ENCODE results near the gene CLDND2. TPM values are rescaled to one million over a fixed set of nuclear protein-coding genes. Genes with fewer than 3 reads are reported as not detected.

Gene CLDND2
- total and polyA plus RNA-seq, 10 of the 15 experiments (the other 5 are each of a cell fraction or from before 2014, with no cell fraction given): 0.24 to 7.1 (median 1.8) TPM; not detected in 1

DNA sequence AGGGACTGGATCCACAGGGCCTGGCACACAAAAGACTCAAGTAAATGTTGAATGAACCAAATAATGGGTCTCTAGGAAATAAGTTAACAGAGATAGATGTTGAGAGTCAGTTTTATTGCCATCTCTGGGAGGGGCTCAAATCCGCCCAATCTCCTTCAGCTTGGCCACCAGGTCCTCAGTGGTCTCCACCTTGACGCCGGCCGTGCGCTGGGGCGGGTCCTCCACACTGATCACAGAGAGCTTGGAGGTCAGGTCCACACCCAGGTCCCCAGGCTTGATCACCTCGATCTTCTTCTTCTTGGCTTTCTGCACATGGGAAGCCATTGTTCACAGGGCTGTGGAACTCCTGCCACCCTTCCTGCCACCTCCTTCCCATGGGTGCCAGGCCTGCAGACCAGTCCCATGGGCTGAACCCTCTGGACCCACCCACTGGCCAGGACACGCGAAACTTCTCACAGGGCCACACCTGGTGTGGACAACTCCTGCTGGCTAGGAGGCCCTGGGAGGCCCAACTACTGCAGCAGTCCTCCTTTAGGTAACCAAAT is 23.7 kb downstream of the CLDND2 start:
- ATAC-seq: no peak
- intact Hi-C loops (cut with micrococcal nuclease; ENCODE audit: unreplicated experiment): no loop called here
- Histone ChIP-seq H3K9ac (ENCODE audit: control insufficient read depth, insufficient read depth, low read length) (no peak overlapping the region), H3K4me2 (ENCODE audit: control insufficient read depth, insufficient read depth) (no peak overlapping the region; the same call in 1 of the 2 replicates), H3K4me3 (no peak overlapping the region), H3K9me3 (replicated peaks; ENCODE audit: control insufficient read depth, insufficient read depth, low read length) (no peaks in the 10 kb centered on the region), H3K36me3 (ENCODE audit: control insufficient read depth in 2 of 2, insufficient read depth in 2 of 2, low read length in 1 of 2) (peaks cover 0 to 4% of the 10 kb centered on the region in 2 experiments; a peak in 2 of 4 replicates), H3K27ac (ENCODE audit: control insufficient read depth, insufficient read depth) (no peak overlapping the region), H3K79me2 (ENCODE audit: control insufficient read depth, insufficient read depth, low read length) (no peaks in the 10 kb centered on the region), H3K27me3 (replicated peaks in 1 of 2; ENCODE audit: control insufficient read depth in 2 of 2, insufficient read depth in 2 of 2, low read length in 1 of 2) (no peaks in the 10 kb centered on the region), H3K4me1 (ENCODE audit: control insufficient read depth, insufficient read depth, low read length) (peaks cover 17% of the 10 kb centered on the region), H4K20me1 (ENCODE audit: control insufficient read depth, insufficient read depth) (no peaks in the 10 kb centered on the region), H2AFZ (ENCODE audit: control insufficient read depth, low read depth, low read length) (no peak overlapping the region)
- RAD21 ChIA-PET (ENCODE audit: unreplicated experiment): no interaction called here
- CTCF ChIA-PET: interaction anchor here (2.1 to 2.4 kb wide), 2 partner anchors 51 to 63 kb away, joined by 10 read pairs; no protein-coding TSS in a partner anchor
- SMC1A ChIA-PET (ENCODE audit: uncharacterized antibody, unreplicated experiment): no interaction called here
- no TSS peak for BruUV-seq (replicated peaks)
- 98% methylated on average over 9 of the region's 9 CpGs for WGBS (ENCODE audit: insufficient coverage, insufficient replicate concordance, low lambda C conversion rate, missing lambda C conversion rate)
- in situ Hi-C loops (cut with MboI): no loop called here
- no peak for DNase-seq (ENCODE audit: low read depth, low spot score)
- POLR2A ChIA-PET: no interaction called here
- FAIRE-seq: no peak
- TF ChIP-seq GATAD2B (conservative IDR thresholded peaks at IDR 0.05; ENCODE audit: low read depth): no peak
- TF ChIP-seq EGR1 (IDR thresholded peaks at IDR 0.05; ENCODE audit: borderline replicate concordance in 1 of 2, low read depth in 2 of 2, low read length in 2 of 2): no peak
- no peak for TF ChIP-seq MYC (IDR thresholded peaks at IDR 0.05; ENCODE audit: insufficient read depth, insufficient read length, insufficient replicate concordance, low read length, severe bottlenecking)
- TF ChIP-seq, protein P1, sequence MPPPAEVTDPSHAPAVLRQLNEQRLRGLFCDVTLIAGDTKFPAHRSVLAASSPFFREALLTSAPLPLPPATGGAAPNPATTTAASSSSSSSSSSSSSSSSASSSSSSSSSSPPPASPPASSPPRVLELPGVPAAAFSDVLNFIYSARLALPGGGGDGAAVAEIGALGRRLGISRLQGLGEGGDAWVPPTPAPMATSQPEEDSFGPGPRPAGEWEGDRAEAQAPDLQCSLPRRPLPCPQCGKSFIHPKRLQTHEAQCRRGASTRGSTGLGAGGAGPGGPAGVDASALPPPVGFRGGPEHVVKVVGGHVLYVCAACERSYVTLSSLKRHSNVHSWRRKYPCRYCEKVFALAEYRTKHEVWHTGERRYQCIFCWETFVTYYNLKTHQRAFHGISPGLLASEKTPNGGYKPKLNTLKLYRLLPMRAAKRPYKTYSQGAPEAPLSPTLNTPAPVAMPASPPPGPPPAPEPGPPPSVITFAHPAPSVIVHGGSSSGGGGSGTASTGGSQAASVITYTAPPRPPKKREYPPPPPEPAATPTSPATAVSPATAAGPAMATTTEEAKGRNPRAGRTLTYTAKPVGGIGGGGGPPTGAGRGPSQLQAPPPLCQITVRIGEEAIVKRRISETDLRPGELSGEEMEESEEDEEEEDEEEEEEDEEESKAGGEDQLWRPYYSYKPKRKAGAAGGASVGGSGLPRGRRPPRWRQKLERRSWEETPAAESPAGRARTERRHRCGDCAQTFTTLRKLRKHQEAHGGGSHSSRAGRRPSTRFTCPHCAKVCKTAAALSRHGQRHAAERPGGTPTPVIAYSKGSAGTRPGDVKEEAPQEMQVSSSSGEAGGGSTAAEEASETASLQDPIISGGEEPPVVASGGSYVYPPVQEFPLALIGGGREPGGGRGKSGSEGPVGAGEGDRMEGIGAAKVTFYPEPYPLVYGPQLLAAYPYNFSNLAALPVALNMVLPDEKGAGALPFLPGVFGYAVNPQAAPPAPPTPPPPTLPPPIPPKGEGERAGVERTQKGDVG (CRISPR knock-in tag; IDR thresholded peaks at IDR 0.05): no peak
- TF ChIP-seq BMI1 (IDR thresholded peaks at IDR 0.05; ENCODE audit: borderline replicate concordance): no peak
- TF ChIP-seq CBX3 (IDR thresholded peaks at IDR 0.05; ENCODE audit: borderline replicate concordance, low read depth): no peak
- no peak for TF ChIP-seq SUPT20H (IDR thresholded peaks at IDR 0.05; ENCODE audit: borderline replicate concordance, control insufficient read depth, low read depth, low read length)
- TF ChIP-seq, protein P2, sequence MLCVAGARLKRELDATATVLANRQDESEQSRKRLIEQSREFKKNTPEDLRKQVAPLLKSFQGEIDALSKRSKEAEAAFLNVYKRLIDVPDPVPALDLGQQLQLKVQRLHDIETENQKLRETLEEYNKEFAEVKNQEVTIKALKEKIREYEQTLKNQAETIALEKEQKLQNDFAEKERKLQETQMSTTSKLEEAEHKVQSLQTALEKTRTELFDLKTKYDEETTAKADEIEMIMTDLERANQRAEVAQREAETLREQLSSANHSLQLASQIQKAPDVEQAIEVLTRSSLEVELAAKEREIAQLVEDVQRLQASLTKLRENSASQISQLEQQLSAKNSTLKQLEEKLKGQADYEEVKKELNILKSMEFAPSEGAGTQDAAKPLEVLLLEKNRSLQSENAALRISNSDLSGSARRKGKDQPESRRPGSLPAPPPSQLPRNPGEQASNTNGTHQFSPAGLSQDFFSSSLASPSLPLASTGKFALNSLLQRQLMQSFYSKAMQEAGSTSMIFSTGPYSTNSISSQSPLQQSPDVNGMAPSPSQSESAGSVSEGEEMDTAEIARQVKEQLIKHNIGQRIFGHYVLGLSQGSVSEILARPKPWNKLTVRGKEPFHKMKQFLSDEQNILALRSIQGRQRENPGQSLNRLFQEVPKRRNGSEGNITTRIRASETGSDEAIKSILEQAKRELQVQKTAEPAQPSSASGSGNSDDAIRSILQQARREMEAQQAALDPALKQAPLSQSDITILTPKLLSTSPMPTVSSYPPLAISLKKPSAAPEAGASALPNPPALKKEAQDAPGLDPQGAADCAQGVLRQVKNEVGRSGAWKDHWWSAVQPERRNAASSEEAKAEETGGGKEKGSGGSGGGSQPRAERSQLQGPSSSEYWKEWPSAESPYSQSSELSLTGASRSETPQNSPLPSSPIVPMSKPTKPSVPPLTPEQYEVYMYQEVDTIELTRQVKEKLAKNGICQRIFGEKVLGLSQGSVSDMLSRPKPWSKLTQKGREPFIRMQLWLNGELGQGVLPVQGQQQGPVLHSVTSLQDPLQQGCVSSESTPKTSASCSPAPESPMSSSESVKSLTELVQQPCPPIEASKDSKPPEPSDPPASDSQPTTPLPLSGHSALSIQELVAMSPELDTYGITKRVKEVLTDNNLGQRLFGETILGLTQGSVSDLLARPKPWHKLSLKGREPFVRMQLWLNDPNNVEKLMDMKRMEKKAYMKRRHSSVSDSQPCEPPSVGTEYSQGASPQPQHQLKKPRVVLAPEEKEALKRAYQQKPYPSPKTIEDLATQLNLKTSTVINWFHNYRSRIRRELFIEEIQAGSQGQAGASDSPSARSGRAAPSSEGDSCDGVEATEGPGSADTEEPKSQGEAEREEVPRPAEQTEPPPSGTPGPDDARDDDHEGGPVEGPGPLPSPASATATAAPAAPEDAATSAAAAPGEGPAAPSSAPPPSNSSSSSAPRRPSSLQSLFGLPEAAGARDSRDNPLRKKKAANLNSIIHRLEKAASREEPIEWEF (IDR thresholded peaks at IDR 0.05; ENCODE audit: insufficient replicate concordance, low read depth, low read length): no peak
- no peak for TF ChIP-seq EZH2 (IDR thresholded peaks at IDR 0.05; ENCODE audit: borderline replicate concordance, control insufficient read depth, low read depth, low read length)
- no peak for TF ChIP-seq PAX8 (IDR thresholded peaks at IDR 0.05)
- no peak for TF ChIP-seq YBX1 (IDR thresholded peaks at IDR 0.05)
- no peak for TF ChIP-seq HDAC2 (IDR thresholded peaks at IDR 0.05)
- no peak for TF ChIP-seq ZNF24 (IDR thresholded peaks at IDR 0.05)
